ENCODE results near the gene POLDIP3. TPM values are rescaled to one million over a fixed set of nuclear protein-coding genes. Genes with fewer than 3 reads are reported as not detected.

The POLDIP3 gene
- total and polyA plus RNA-seq, 2 experiments from 2014 or later = 35.5 to 45.9 TPM

DNA sequence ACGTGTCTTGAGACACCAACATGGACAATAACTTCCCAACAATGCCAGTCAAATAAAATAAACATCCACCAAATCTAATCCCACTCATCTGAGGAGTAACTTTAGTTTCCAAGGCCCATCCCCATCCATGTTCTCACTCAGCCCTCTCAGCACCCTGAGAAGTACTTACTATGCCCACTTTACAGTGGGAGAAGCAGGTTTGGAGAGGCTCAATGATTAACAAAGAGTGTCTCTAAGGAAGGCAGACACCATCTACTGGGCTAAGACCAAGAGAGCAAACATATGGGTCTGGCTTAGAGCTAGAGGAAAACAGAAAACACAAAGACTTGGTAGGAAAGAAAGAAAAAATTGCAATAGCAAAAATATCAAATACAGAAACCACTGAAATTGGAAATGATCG, 11.3 kb downstream of the POLDIP3 start:
- peaks cover 99% of the 10 kb centered on the region for H3K79me2 ChIP-seq (ENCODE audit: insufficient read depth)
- H3K4me2 ChIP-seq (ENCODE audit: unreplicated experiment) = no peak overlapping the region
- WGBS, 2 experiments (ENCODE audit: low coverage in 1 of 2, low lambda C conversion rate in 2 of 2, missing lambda C conversion rate in 2 of 2) = 95 to 100% methylated on average over 2 of the region's 2 CpGs
- no peak for DNase-seq
- H3K4me3 ChIP-seq = no peak overlapping the region
- H3K4me1 ChIP-seq (ENCODE audit: insufficient read depth) = peaks cover 11% of the 10 kb centered on the region
- H3K9ac ChIP-seq = no peak overlapping the region
- H3K27me3 ChIP-seq (replicated peaks; ENCODE audit: insufficient read depth) = no peaks in the 10 kb centered on the region
- no peaks in the 10 kb centered on the region for H3K9me2 ChIP-seq (ENCODE audit: insufficient read depth)
- H2AFZ ChIP-seq = no peak overlapping the region
- H3K27ac ChIP-seq = no peak overlapping the region
- 0 out of 2 replicates have a peak, but pooled peaks cover 4% of the 10 kb centered on the region for H4K20me1 ChIP-seq (ENCODE audit: insufficient read depth)
- TF ChIP-seq EZH2phosphoT487 (IDR thresholded peaks at IDR 0.05; ENCODE audit: insufficient read depth, low read depth) (no peak), EZH2 (IDR thresholded peaks at IDR 0.05; ENCODE audit: insufficient read depth, poor library complexity, severe bottlenecking) (no peak)
- H3K9me3 ChIP-seq (ENCODE audit: low read depth) = no peaks in the 10 kb centered on the region
- peaks cover 42% of the 10 kb centered on the region for H3K36me3 ChIP-seq (ENCODE audit: low read depth)
- in situ Hi-C loops (cut with MboI) = no loop called here
- H3F3A ChIP-seq (ENCODE audit: insufficient read depth) = 0 out of 2 replicates have a peak, but pooled peaks cover 2% of the 10 kb centered on the region

DNA sequence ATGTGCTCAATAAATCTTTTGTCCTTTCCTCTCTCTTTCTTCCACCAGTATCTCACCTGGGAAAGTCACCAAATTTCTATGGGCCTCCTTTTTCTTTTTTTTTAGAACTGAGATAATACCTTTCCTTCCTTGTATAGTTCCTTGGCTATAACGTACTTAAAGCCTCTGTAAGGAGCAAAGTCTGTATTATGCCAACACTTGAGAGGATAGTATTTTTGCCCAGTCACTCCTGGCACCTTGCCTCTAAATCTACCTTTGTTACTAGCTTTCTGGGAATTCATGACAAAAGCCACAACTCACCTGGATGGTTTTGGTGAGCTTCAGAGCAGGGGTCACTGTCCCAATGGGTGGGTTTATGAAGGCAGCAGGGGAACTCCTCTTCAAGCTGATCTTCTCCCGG, 12.2 kb downstream of the POLDIP3 start:
- 0 out of 2 replicates have a peak, but pooled peaks cover 4% of the 10 kb centered on the region for H4K20me1 ChIP-seq (ENCODE audit: insufficient read depth)
- no peak overlapping the region for H2AFZ ChIP-seq
- no peaks in the 10 kb centered on the region for H3K27me3 ChIP-seq (replicated peaks; ENCODE audit: insufficient read depth)
- no peak for DNase-seq
- no peak for TF ChIP-seq EZH2 (IDR thresholded peaks at IDR 0.05; ENCODE audit: insufficient read depth, poor library complexity, severe bottlenecking)
- TF ChIP-seq EZH2phosphoT487 (IDR thresholded peaks at IDR 0.05; ENCODE audit: insufficient read depth, low read depth) = no peak
- H3K4me2 ChIP-seq (ENCODE audit: unreplicated experiment) = no peak overlapping the region
- H3K4me3 ChIP-seq = no peak overlapping the region
- in situ Hi-C loops (cut with MboI) = no loop called here
- H3F3A ChIP-seq (ENCODE audit: insufficient read depth) = no peaks in the 10 kb centered on the region
- no peaks in the 10 kb centered on the region for H3K9me2 ChIP-seq (ENCODE audit: insufficient read depth)
- H3K79me2 ChIP-seq (ENCODE audit: insufficient read depth) = peaks cover 99% of the 10 kb centered on the region
- peaks cover 9% of the 10 kb centered on the region for H3K4me1 ChIP-seq (ENCODE audit: insufficient read depth)
- peaks cover 43% of the 10 kb centered on the region for H3K36me3 ChIP-seq (ENCODE audit: low read depth)
- 62 to 70% methylated on average over 2 of the region's 2 CpGs for WGBS, 2 experiments (ENCODE audit: low coverage in 1 of 2, low lambda C conversion rate in 2 of 2, missing lambda C conversion rate in 2 of 2)
- H3K9me3 ChIP-seq (ENCODE audit: low read depth) = no peaks in the 10 kb centered on the region
- no peak overlapping the region for H3K27ac ChIP-seq
- H3K9ac ChIP-seq = no peak overlapping the region

DNA sequence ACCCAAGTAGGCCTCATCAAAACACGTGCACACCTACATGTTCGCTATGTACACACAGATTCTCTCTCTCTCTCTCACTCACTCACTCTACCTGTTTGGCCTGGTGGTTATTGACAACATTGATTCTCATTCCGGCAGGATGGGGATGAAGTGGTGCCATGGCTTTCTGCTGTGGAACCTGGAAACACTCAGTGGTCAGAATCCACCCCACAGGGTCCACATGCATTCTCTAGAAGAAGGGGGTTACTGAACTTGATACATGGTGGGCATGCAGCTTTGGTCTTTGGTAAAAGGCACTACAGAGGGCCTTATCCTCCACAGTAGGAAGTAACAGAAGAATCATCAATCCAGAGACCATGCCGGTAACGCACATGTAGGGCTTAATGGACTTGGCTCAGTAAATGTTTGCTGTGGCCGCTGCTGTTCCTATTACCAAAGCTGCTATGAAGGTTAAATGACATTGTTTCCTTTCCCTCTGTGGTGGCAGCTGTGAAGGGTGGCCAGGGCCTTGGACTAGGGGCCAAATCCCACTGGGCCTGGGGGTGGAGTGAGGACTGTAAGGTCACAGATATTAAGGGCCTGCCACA, 12.7 kb downstream of the POLDIP3 start:
- no peaks in the 10 kb centered on the region for H3K9me3 ChIP-seq (ENCODE audit: low read depth)
- peaks cover 100% of the 10 kb centered on the region for H3K79me2 ChIP-seq (ENCODE audit: insufficient read depth)
- no peak overlapping the region for H3K4me3 ChIP-seq
- in situ Hi-C loops (cut with MboI) = no loop called here
- TF ChIP-seq EZH2phosphoT487 (IDR thresholded peaks at IDR 0.05; ENCODE audit: insufficient read depth, low read depth) (no peak), EZH2 (IDR thresholded peaks at IDR 0.05; ENCODE audit: insufficient read depth, poor library complexity, severe bottlenecking) (no peak)
- peaks cover 43% of the 10 kb centered on the region for H3K36me3 ChIP-seq (ENCODE audit: low read depth)
- WGBS, 2 experiments (ENCODE audit: low coverage in 1 of 2, low lambda C conversion rate in 2 of 2, missing lambda C conversion rate in 2 of 2) = 89 to 92% methylated on average over 6 of the region's 6 CpGs
- peaks cover 9% of the 10 kb centered on the region for H3K4me1 ChIP-seq (ENCODE audit: insufficient read depth)
- H3K4me2 ChIP-seq (ENCODE audit: unreplicated experiment) = no peak overlapping the region
- no peak for DNase-seq
- no peaks in the 10 kb centered on the region for H3F3A ChIP-seq (ENCODE audit: insufficient read depth)
- H2AFZ ChIP-seq = no peak overlapping the region
- H3K27me3 ChIP-seq (replicated peaks; ENCODE audit: insufficient read depth) = no peaks in the 10 kb centered on the region
- H3K9me2 ChIP-seq (ENCODE audit: insufficient read depth) = no peaks in the 10 kb centered on the region
- no peak overlapping the region for H3K9ac ChIP-seq
- H4K20me1 ChIP-seq (ENCODE audit: insufficient read depth) = 0 out of 2 replicates have a peak, but pooled peaks cover 4% of the 10 kb centered on the region
- no peak overlapping the region for H3K27ac ChIP-seq

DNA sequence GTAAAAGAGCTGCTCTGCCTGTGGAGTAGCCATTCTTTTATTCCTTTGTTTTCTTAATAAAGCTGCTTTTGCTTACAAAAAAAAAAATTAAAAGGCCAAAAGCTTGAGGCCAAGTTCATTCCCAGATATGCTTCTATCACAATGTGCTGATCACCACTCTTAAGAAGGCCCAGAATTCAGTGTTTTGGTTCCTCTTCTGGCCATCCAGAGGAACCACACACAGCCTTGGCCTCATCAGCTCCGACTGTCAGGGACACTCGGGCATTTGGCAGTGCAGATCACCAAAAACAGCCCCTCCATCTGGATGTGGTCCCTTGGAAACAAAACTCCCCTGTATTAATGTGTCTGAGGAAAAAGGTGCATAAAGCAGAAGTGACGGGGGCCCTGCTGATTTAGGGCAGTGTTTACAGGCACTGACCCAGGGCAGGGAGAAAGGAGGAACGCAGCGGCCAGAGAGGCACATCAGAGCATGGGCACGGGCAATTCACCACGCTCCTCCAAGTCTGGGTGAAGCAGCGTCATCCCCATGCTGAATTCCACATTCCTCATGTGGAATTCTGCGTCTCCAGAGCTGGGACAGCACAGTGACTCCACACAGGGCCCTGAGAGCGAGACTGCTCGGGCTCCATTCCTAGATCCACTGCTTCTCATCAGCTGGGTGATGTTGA, 17.7 kb downstream of the POLDIP3 start:
- no peak overlapping the region for H2AFZ ChIP-seq
- in situ Hi-C loops (cut with MboI) = no loop called here
- H3K4me3 ChIP-seq = no peak overlapping the region
- peaks cover 55% of the 10 kb centered on the region for H3K36me3 ChIP-seq (ENCODE audit: low read depth)
- H3K27ac ChIP-seq = no peak overlapping the region
- no peak for TF ChIP-seq EZH2 (IDR thresholded peaks at IDR 0.05; ENCODE audit: insufficient read depth, poor library complexity, severe bottlenecking)
- TF ChIP-seq EZH2phosphoT487 (IDR thresholded peaks at IDR 0.05; ENCODE audit: insufficient read depth, low read depth) = no peak
- H3F3A ChIP-seq (ENCODE audit: insufficient read depth) = no peaks in the 10 kb centered on the region
- H3K4me2 ChIP-seq (ENCODE audit: unreplicated experiment) = no peak overlapping the region
- no peaks in the 10 kb centered on the region for H3K27me3 ChIP-seq (replicated peaks; ENCODE audit: insufficient read depth)
- WGBS, 2 experiments (ENCODE audit: low coverage in 1 of 2, low lambda C conversion rate in 2 of 2, missing lambda C conversion rate in 2 of 2) = 83 to 86% methylated on average over 11 of the region's 11 CpGs
- no peaks in the 10 kb centered on the region for H4K20me1 ChIP-seq (ENCODE audit: insufficient read depth)
- H3K9me3 ChIP-seq (ENCODE audit: low read depth) = no peaks in the 10 kb centered on the region
- peaks cover 66% of the 10 kb centered on the region for H3K79me2 ChIP-seq (ENCODE audit: insufficient read depth)
- no peak overlapping the region for H3K9ac ChIP-seq
- H3K9me2 ChIP-seq (ENCODE audit: insufficient read depth) = no peaks in the 10 kb centered on the region
- no peak for DNase-seq
- H3K4me1 ChIP-seq (ENCODE audit: insufficient read depth) = no peaks in the 10 kb centered on the region

Data from GM23248 (cell line).